K562 (cell line): ENCODE data around the gene PITPNM1. TPM values are rescaled to one million over a fixed set of nuclear protein-coding genes. Genes with fewer than 3 reads are reported as not detected.

Experiments used
- CHD2 ChIP-seq: IDR thresholded peaks from 2 replicates; pipeline ENCODE4 v1.6.1; 2011; ENCODE audit warnings: low read depth, low read length
- HNRNPUL1 ChIP-seq: fragments of 200-400 bp; formaldehyde crosslinking; IDR thresholded peaks from 2 replicates; pipeline ENCODE4 v1.6.1; 2017; ENCODE audit warnings: low read length
- L3MBTL2 ChIP-seq: fragments of 450-650 bp; IDR thresholded peaks from 2 replicates; pipeline ENCODE4 v1.6.1; 2016; ENCODE audit warnings: mild to moderate bottlenecking, moderate library complexity
- MEIS2 ChIP-seq: fragments of 450-650 bp; IDR thresholded peaks from 2 replicates; pipeline ENCODE4 v1.6.1; 2014; ENCODE audit warnings: mild to moderate bottlenecking; ENCODE audit not compliant: partially characterized antibody
- TCF7 ChIP-seq: sonication (generic); IDR thresholded peaks from 2 replicates; pipeline ENCODE4 v1.6.1; 2016; ENCODE audit warnings: antibody characterized with exemption, borderline replicate concordance
- YY1 ChIP-seq, 3 experiments: IDR thresholded peaks; 2 replicates each; pipeline ENCODE4 v1.6.1; 2011; ENCODE audit warnings: low read length in 2 of 3, mild to moderate bottlenecking in 2 of 3, moderate library complexity in 2 of 3, borderline replicate concordance in 1 of 3, control low read depth in 1 of 3, low read depth in 1 of 3; ENCODE audit not compliant: insufficient read depth in 3 of 3, insufficient replicate concordance in 2 of 3, control insufficient read depth in 1 of 3, insufficient read length in 1 of 3; ENCODE audit errors: extremely low read depth in 1 of 3
- ZNF668 ChIP-seq: fragments of 250-450 bp; sonication (Bioruptor Pico); IDR thresholded peaks from 2 replicates; pipeline ENCODE4 v1.8.0; 2022; ENCODE audit warnings: mild to moderate bottlenecking, inconsistent platforms
- polyA plus RNA-seq, 8 experiments: library from polyadenylated mRNA; depleted of rRNA in 4 of 8; stranded (reverse) in 5 of 8; unstranded in 3 of 8; fragments of >200 nt; fragmentation: Nextera tagmentation in 2 of 8; fragmentation: Illumina TruSeq in 1 of 8; extraction: Ambion mirVana in 2 of 8; extraction: Trizol in 1 of 8; gene quantifications; 2 replicates each; pipeline versions ENCODE4 v1.2.1 to v1.2.3, GENCODE V29; 2011 to 2014; ENCODE audit warnings: inconsistent platforms in 1 of 8, missing spikeins in 1 of 8
- total RNA-seq, 7 experiments: library from RNA; depleted of rRNA in 6 of 7; stranded (reverse); fragments of >200 nt in 6 of 7; fragmentation: Illumina TruSeq in 2 of 7; extraction: Trizol in 2 of 7; gene quantifications; 2 replicates each; pipeline versions ENCODE4 v1.2.1 to v1.2.3, GENCODE V29; 2011 to 2021; ENCODE audit warnings: low replicate concordance in 1 of 7
- TF ChIP-seq, protein P1 (sequence below): sonication (generic); formaldehyde crosslinking; IDR thresholded peaks from 2 replicates; pipeline ENCODE4 v1.8.0; 2022; ENCODE audit warnings: missing genetic modification reagents, mild to moderate bottlenecking, borderline replicate concordance
- TF ChIP-seq, protein P2 (sequence below), 3 experiments: IDR thresholded peaks in 2 of 3; conservative IDR thresholded peaks in 1 of 3; 2 replicates each; pipeline ENCODE4 v1.5.1; 2011 to 2012; ENCODE audit warnings: low read length in 3 of 3, mild to moderate bottlenecking in 3 of 3, control low read depth in 2 of 3, improper control_type of control experiment in 1 of 3, inconsistent platforms in 1 of 3, low read depth in 1 of 3, mixed read lengths in 1 of 3, moderate library complexity in 1 of 3; ENCODE audit not compliant: insufficient read depth in 2 of 3
- TF ChIP-seq, protein P3 (sequence below): fragments of 450-650 bp; formaldehyde crosslinking; IDR thresholded peaks from 2 replicates; pipeline ENCODE4 v1.4.0; 2022; ENCODE audit warnings: missing genetic modification characterization
- TF ChIP-seq, protein P4 (sequence below): IDR thresholded peaks from 2 replicates; pipeline ENCODE4 v1.6.1; 2016; ENCODE audit warnings: missing genetic modification characterization, missing compliant biosample characterization
- TF ChIP-seq, protein P5 (sequence below): fragments of 250-450 bp; sonication (Bioruptor Pico); IDR thresholded peaks from 2 replicates; pipeline ENCODE4 v1.5.0; 2021; ENCODE audit warnings: mild to moderate bottlenecking, moderate library complexity

Gene PITPNM1
- total and polyA plus RNA-seq, 9 of the 15 experiments (the other 6 are each of a cell fraction or from before 2014, with no cell fraction given) = 0.11 to 53.7 (median 16.0) TPM

DNA sequence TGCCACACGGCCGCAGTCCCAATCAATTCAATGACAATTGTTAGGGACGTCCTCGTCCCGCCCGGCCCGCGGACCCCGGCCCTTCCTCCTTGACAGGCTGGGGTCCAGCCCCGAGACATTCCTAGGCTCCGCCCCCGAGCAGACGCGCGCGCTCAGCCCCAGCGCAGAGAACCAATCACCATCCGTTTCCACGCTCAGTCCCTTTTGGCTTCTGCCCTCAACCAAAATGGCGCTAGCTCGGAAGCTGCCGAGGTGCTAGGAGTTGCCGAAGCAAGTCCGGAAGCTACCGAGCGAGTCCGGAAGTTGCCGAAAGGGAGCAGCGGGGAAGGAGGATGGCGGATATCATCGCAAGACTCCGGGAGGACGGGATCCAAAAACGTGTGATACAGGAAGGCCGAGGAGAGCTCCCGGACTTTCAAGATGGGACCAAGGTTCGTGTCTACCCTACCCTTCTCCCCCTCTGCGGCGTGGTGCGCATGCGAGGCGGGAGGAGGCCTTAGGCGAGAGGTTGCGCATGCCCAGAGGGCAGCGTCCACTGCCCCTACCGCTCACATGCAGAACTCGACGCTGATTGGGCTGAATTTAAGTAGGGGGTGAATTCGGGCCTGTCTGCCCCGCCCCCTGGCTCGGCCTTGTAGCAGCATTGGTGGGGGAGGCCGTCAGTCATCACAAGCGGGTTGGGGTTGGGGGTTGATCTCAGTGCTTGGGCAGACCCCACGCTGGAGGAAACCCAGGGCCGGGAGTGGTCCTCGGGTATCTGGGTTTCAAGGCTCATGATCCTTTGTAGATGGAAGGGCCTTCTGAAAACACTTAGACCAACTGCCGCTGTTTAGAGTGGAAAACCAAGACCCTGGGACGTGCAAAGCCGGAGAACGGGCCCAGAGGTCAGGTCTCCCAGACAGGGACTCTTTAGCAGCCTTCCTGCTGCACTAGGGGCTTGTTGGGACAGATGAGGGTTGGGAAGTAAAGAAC, 22.1 kb downstream of the PITPNM1 start, which contains the start of gene AIP (continued):
- TF ChIP-seq YY1 (IDR thresholded peaks at IDR 0.05; ENCODE audit: borderline replicate concordance in 1 of 3, control insufficient read depth in 1 of 3, extremely low read depth in 1 of 3, insufficient read depth in 3 of 3, insufficient read length in 1 of 3, insufficient replicate concordance in 2 of 3, low read depth in 1 of 3, low read length in 2 of 3) = peak; percentile 98 to 100 (median 99)
- peak; percentile 92 for TF ChIP-seq MEIS2
- TF ChIP-seq, protein P1, sequence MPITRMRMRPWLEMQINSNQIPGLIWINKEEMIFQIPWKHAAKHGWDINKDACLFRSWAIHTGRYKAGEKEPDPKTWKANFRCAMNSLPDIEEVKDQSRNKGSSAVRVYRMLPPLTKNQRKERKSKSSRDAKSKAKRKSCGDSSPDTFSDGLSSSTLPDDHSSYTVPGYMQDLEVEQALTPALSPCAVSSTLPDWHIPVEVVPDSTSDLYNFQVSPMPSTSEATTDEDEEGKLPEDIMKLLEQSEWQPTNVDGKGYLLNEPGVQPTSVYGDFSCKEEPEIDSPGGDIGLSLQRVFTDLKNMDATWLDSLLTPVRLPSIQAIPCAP (CRISPR knock-in tag) = peak; percentile 99
- TF ChIP-seq, protein P2, sequence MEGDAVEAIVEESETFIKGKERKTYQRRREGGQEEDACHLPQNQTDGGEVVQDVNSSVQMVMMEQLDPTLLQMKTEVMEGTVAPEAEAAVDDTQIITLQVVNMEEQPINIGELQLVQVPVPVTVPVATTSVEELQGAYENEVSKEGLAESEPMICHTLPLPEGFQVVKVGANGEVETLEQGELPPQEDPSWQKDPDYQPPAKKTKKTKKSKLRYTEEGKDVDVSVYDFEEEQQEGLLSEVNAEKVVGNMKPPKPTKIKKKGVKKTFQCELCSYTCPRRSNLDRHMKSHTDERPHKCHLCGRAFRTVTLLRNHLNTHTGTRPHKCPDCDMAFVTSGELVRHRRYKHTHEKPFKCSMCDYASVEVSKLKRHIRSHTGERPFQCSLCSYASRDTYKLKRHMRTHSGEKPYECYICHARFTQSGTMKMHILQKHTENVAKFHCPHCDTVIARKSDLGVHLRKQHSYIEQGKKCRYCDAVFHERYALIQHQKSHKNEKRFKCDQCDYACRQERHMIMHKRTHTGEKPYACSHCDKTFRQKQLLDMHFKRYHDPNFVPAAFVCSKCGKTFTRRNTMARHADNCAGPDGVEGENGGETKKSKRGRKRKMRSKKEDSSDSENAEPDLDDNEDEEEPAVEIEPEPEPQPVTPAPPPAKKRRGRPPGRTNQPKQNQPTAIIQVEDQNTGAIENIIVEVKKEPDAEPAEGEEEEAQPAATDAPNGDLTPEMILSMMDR (IDR thresholded peaks at IDR 0.05 in 2 of 3, conservative IDR thresholded peaks at IDR 0.05 in 1 of 3; ENCODE audit: insufficient read depth in 2 of 3, low read depth in 1 of 3, low read length in 3 of 3) = 0 out of 6 replicates have a peak, but pooled peaks of 2 of the 3 experiments have one; percentile 7 to 12
- TF ChIP-seq ZNF668 (CRISPR knock-in tag) = no peak
- TF ChIP-seq, protein P3, sequence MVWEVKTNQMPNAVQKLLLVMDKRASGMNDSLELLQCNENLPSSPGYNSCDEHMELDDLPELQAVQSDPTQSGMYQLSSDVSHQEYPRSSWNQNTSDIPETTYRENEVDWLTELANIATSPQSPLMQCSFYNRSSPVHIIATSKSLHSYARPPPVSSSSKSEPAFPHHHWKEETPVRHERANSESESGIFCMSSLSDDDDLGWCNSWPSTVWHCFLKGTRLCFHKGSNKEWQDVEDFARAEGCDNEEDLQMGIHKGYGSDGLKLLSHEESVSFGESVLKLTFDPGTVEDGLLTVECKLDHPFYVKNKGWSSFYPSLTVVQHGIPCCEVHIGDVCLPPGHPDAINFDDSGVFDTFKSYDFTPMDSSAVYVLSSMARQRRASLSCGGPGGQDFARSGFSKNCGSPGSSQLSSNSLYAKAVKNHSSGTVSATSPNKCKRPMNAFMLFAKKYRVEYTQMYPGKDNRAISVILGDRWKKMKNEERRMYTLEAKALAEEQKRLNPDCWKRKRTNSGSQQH (CRISPR knock-in tag) = no peak
- 0 out of 2 replicates have a peak, but pooled peaks have one; percentile 37 for TF ChIP-seq TCF7
- no peak for TF ChIP-seq HNRNPUL1
- TF ChIP-seq, protein P4, sequence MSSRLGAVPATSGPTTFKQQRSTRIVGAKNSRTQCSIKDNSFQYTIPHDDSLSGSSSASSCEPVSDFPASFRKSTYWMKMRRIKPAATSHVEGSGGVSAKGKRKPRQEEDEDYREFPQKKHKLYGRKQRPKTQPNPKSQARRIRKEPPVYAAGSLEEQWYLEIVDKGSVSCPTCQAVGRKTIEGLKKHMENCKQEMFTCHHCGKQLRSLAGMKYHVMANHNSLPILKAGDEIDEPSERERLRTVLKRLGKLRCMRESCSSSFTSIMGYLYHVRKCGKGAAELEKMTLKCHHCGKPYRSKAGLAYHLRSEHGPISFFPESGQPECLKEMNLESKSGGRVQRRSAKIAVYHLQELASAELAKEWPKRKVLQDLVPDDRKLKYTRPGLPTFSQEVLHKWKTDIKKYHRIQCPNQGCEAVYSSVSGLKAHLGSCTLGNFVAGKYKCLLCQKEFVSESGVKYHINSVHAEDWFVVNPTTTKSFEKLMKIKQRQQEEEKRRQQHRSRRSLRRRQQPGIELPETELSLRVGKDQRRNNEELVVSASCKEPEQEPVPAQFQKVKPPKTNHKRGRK = no peak
- TF ChIP-seq, protein P5, sequence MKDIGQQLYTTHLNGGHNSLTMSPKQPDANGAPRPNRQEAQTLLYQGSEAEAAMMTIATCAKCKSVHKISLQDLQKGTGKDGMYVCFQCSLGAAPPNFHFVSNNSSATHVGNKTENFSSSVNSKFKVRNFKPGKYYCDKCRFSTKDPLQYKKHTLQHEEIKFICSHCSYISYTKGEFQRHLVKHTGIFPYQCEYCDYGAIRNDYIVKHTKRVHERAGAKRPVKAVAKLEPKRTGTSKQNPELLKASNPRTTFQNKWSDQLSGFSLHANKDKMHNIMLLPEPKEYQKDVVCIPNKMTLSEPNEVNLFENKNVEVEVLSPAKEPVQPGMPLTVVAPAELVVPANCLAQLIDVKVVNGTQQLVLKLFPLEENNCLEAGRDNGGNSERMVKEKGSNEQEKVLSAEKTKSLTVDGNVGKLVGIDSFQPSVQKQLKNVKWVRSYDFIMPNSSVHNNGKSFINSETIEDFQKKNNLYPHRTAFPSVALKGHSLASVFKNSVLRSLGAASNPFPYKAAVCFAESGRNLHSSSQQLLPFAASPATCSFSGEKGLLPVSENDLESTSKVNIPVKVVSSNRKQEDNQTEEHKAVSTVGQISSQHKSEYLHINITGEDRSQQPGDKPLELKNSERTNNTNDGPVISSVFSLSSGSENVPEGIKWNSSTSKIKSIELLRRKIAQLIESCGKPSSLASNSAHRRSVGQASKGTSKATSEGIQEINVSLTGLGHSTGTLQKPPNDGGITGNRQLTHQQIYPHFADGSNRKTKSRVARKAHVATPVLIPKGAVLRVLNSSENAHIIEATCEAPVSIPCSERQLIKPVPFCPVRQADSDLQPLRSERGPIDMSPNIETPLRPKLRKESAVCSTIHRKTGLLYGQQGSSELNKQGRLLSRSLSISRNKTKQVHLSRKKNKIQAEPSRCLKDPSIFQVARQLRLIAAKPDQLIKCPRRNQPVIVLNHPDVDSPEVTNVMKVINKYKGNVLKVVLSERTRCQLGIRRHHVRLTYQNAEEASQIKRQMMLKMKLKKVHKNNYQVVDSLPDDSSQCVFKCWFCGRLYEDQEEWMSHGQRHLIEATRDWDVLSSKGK (CRISPR knock-in tag) = no peak
- TF ChIP-seq L3MBTL2 = peak; percentile 100
- peak; percentile 72 for TF ChIP-seq CHD2
